Measurements from ENCODE around the gene PF4V1. TPM values are rescaled to one million over a fixed set of nuclear protein-coding genes. Genes with fewer than 3 reads are reported as not detected.

PF4V1 gene
- total and polyA plus RNA-seq, 9 of the 15 experiments (the other 6 are each of a cell fraction or from before 2014, with no cell fraction given) = not detected

DNA sequence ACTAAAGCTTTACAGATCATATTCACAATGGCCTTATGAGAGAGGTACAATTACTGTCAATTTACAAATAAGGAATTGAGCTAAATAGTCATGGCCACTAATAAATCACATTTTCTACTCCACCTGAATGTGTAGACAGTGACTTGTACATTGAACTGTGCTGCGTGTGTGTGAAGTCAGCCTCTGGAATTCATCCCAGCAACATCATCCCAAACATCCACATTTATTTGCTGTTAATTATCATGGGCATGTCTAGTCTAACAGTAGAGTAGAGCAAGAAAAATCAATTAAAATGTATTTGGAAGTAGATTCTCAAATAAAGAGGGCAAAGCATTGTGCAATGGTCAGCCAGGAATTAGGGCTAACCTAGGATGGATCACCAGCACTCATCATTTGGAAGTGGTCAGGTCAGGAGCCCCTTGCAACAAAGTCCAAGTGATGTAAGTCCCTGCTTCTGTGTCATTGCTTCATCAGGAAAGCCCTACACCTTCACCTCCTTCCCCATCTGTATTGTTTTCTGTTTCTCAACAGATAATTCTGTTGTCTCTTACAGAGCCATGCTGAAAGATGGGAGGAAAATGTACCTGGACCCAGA lies 4.8 kb upstream of the PF4V1 start:
- Histone ChIP-seq H3K9me3 (replicated peaks; ENCODE audit: control insufficient read depth, insufficient read depth, low read depth, low read length) (no peaks in the 10 kb centered on the region), H3K36me3 (ENCODE audit: control insufficient read depth, insufficient read depth, low read length) (no peaks in the 10 kb centered on the region), H3K9me1 (ENCODE audit: control insufficient read depth, insufficient read depth, low read length) (no peaks in the 10 kb centered on the region), H2AFZ (ENCODE audit: low read depth, low read length) (no peak overlapping the region), H3K27me3 (ENCODE audit: control insufficient read depth in 2 of 2, insufficient read depth in 2 of 2, low read length in 2 of 2) (no peaks in the 10 kb centered on the region), H3K4me1 (replicated peaks in 1 of 2; ENCODE audit: control insufficient read depth in 2 of 2, insufficient read depth in 2 of 2, low read length in 2 of 2) (peaks cover 3 to 5% of the 10 kb centered on the region in 2 experiments; a peak in 3 of 5 replicates), H3K4me3 (no peak overlapping the region), H3K4me2 (ENCODE audit: insufficient read depth, low read length) (no peak overlapping the region), H4K20me1 (replicated peaks; ENCODE audit: control insufficient read depth, insufficient read depth, low read length) (no peaks in the 10 kb centered on the region), H3K27ac (ENCODE audit: extremely low read depth, low read depth, low read length) (no peak overlapping the region), H3K79me2 (ENCODE audit: control insufficient read depth, insufficient read depth, low read length) (no peaks in the 10 kb centered on the region), H3K9ac (ENCODE audit: insufficient read depth in 1 of 2, low read depth in 2 of 2, low read length in 2 of 2) (no peak overlapping the region)
- ChIA-PET POLR2A (no interaction called here), CTCF (ENCODE audit: low intra/inter-chr PET ratio) (no interaction called here)
- 29% methylated on average over 1 of the region's 1 CpG for WGBS (ENCODE audit: insufficient coverage, low coverage, missing lambda C conversion rate)
- intact Hi-C loops (cut with micrococcal nuclease) (no loop called here), in situ Hi-C loops (cut with MboI) (no loop called here)
- no peak for DNase-seq (ENCODE audit: extremely low read depth in 1 of 4, low spot score in 3 of 4)
- BruUV-seq (replicated peaks) = no TSS peak
- no peak for TF ChIP-seq SRSF1 (IDR thresholded peaks at IDR 0.05; ENCODE audit: low read depth, low read length)
- TF ChIP-seq HNRNPH1 (optimal IDR thresholded peaks at IDR 0.05; ENCODE audit: low read depth, low read length) = no peak
- TF ChIP-seq BRF1 (IDR thresholded peaks at IDR 0.05; ENCODE audit: borderline replicate concordance, extremely low read depth, insufficient read length) = no peak
- TF ChIP-seq FOXK2 (conservative IDR thresholded peaks at IDR 0.05 in 1 of 2, IDR thresholded peaks at IDR 0.05 in 1 of 2; ENCODE audit: low read depth in 2 of 2) = no peak
- no peak for TF ChIP-seq MCM3 (IDR thresholded peaks at IDR 0.05)
- TF ChIP-seq, protein P1, sequence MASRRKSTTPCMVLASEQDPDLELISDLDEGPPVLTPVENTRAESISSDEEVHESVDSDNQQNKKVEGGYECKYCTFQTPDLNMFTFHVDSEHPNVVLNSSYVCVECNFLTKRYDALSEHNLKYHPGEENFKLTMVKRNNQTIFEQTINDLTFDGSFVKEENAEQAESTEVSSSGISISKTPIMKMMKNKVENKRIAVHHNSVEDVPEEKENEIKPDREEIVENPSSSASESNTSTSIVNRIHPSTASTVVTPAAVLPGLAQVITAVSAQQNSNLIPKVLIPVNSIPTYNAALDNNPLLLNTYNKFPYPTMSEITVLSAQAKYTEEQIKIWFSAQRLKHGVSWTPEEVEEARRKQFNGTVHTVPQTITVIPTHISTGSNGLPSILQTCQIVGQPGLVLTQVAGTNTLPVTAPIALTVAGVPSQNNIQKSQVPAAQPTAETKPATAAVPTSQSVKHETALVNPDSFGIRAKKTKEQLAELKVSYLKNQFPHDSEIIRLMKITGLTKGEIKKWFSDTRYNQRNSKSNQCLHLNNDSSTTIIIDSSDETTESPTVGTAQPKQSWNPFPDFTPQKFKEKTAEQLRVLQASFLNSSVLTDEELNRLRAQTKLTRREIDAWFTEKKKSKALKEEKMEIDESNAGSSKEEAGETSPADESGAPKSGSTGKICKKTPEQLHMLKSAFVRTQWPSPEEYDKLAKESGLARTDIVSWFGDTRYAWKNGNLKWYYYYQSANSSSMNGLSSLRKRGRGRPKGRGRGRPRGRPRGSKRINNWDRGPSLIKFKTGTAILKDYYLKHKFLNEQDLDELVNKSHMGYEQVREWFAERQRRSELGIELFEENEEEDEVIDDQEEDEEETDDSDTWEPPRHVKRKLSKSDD (conservative IDR thresholded peaks at IDR 0.05; ENCODE audit: low read length) = no peak
- no peak for TF ChIP-seq PYGO2 (tag; IDR thresholded peaks at IDR 0.05)
- no peak for TF ChIP-seq TCFL5 (CRISPR knock-in tag; conservative IDR thresholded peaks at IDR 0.05)
- TF ChIP-seq, protein P2, sequence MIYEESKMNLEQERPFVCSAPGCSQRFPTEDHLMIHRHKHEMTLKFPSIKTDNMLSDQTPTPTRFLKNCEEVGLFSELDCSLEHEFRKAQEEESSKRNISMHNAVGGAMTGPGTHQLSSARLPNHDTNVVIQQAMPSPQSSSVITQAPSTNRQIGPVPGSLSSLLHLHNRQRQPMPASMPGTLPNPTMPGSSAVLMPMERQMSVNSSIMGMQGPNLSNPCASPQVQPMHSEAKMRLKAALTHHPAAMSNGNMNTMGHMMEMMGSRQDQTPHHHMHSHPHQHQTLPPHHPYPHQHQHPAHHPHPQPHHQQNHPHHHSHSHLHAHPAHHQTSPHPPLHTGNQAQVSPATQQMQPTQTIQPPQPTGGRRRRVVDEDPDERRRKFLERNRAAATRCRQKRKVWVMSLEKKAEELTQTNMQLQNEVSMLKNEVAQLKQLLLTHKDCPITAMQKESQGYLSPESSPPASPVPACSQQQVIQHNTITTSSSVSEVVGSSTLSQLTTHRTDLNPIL (CRISPR knock-in tag; IDR thresholded peaks at IDR 0.05) = no peak
- TF ChIP-seq FIP1L1 (IDR thresholded peaks at IDR 0.05; ENCODE audit: low read depth, low read length, poor library complexity, severe bottlenecking) = no peak
- no peak for TF ChIP-seq HEY1 (CRISPR knock-in tag; IDR thresholded peaks at IDR 0.05; ENCODE audit: borderline replicate concordance)
- TF ChIP-seq PCBP2 (IDR thresholded peaks at IDR 0.05; ENCODE audit: low read depth, low read length, poor library complexity, severe bottlenecking) = no peak
- TF ChIP-seq, protein P3, sequence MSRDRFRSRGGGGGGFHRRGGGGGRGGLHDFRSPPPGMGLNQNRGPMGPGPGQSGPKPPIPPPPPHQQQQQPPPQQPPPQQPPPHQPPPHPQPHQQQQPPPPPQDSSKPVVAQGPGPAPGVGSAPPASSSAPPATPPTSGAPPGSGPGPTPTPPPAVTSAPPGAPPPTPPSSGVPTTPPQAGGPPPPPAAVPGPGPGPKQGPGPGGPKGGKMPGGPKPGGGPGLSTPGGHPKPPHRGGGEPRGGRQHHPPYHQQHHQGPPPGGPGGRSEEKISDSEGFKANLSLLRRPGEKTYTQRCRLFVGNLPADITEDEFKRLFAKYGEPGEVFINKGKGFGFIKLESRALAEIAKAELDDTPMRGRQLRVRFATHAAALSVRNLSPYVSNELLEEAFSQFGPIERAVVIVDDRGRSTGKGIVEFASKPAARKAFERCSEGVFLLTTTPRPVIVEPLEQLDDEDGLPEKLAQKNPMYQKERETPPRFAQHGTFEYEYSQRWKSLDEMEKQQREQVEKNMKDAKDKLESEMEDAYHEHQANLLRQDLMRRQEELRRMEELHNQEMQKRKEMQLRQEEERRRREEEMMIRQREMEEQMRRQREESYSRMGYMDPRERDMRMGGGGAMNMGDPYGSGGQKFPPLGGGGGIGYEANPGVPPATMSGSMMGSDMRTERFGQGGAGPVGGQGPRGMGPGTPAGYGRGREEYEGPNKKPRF (IDR thresholded peaks at IDR 0.05; ENCODE audit: low read depth, low read length) = no peak
- TF ChIP-seq, protein P4, sequence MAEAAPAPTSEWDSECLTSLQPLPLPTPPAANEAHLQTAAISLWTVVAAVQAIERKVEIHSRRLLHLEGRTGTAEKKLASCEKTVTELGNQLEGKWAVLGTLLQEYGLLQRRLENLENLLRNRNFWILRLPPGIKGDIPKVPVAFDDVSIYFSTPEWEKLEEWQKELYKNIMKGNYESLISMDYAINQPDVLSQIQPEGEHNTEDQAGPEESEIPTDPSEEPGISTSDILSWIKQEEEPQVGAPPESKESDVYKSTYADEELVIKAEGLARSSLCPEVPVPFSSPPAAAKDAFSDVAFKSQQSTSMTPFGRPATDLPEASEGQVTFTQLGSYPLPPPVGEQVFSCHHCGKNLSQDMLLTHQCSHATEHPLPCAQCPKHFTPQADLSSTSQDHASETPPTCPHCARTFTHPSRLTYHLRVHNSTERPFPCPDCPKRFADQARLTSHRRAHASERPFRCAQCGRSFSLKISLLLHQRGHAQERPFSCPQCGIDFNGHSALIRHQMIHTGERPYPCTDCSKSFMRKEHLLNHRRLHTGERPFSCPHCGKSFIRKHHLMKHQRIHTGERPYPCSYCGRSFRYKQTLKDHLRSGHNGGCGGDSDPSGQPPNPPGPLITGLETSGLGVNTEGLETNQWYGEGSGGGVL (CRISPR knock-in tag; IDR thresholded peaks at IDR 0.05) = no peak
- ATAC-seq = no peak
- no peak for FAIRE-seq
